GM18858 (cell line): Measurements from ENCODE around the gene CRYBB2.
"Not testable (repeated sequence)": the region's sequence is repeated elsewhere in the genome, so short reads cannot be mapped to it uniquely, and the experiment has no call there.

Experiments
- ATAC-seq: cut with Tn5 transposase; IDR thresholded peaks from one replicate; pipeline ENCODE4 v1.9.1; 2021; ENCODE audit not compliant: unreplicated experiment

Gene CRYBB2

DNA sequence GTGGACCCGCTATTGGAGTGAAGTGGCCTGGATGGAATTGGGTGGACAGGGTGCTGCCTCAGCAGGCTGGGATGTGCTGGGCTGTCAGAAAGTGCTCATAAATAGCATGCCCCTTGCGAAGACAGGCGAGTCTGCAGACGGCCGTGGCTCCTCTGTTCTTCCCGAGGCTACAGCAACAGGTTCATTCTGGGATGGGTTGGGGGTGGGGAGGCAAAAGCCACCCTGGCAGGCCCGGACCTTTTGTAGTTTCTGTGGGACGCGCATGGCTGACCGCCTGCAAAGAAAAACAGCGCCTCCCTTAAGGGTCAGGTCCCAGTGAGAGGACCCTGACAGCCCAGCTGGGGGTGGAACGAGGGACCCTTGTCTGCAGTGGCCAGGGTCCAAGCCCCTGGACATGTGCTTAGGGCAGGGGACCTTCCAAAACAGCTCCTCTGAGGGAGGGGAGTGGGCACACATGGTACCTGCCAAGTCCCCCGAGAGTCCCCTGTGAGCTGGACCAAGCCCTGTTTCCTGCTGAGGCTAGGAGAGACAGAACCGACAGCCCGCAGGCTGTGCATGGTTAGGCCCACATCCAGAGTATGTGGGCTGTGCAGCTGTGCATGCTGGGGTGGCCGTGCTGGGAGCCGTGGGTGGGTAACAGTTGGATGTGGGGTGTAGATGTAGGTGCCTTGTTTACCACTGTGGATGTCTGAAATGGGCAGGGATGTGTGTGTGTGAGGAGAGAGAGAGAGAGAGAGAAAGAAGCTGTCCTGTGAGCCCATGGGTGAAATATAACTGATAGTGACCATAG is 19.5 kb upstream of the CRYBB2 start, which contains the start of gene CRYBB3:
CRYBB3 (plus strand) TSS at position 128 of the 790 bp plus-strand sequence. CDS start 1,539 bp downstream, outside the sequence.
- no peak for ATAC-seq

- ATAC-seq, result no peak
Measured at GRCh38 chr22:25200967-25201366, 18.5 kb upstream of the CRYBB2 start.

DNA sequence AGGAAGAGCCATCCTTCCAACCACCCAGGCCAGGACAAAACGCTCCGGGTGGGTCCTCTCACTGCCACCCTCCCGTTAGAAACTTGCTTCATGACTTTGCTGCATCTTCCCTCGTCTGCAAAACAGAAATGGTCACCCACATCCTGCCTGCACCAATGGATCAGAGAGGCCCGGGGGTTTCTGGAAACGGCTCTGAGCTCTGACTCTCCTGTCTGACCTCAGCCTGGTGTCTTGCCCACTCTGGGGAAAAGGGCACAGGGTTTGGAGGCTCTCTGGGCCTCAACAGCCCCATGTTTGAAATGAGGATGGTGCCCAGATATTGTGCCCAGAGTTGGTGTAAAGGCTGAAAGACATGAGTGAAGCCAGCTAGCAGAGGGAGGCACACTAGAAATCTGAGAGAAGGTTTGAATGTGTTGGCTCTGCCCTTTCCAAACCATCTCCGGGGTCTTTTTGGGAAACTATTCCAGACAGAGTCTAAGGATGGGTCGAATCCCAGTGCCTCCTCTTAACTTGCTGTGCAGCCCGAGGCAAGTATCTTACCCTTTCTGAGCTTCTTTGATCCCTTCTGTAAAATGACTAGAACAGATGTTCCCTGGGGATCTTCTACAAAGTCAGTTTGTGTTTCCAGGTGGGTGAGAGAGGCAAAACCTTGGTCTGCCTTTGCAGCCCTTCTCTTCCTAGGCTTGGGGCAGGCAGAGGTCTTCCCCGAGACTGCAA is 17.7 kb upstream of the CRYBB2 start:
- no peak for ATAC-seq

DNA sequence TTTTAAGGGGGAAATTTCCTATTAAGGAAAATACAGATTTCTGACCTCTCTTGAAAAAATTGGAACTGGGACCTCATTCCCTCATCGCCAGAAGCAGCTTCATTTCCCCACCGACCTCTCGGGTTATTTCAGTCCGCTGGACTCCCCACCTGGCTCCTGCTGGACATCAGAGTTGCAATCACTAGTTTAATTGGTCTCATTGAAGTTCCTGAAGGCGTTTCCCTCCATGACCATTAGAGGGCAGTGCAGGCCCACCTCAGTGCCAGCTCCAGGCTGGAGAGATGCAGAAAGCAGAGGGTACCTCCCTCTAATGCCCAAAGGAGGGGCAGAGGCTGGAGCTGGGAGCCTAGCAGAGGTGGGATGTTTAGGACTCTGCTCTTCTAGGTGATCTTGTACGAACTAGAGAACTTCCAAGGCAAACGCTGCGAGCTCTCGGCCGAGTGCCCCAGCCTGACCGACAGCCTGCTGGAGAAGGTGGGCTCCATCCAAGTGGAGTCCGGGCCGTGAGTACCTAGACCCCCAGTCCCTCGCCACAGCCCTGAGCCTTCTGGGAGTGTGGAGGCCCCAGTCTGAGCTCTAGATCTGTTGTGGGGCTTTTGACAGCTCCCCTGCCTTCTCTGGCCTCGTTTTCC is 17.0 kb upstream of the CRYBB2 start:
- no peak for ATAC-seq

- no peak for ATAC-seq
Measured at GRCh38 chr22:25203082-25203481, 16.4 kb upstream of the CRYBB2 start.

DNA sequence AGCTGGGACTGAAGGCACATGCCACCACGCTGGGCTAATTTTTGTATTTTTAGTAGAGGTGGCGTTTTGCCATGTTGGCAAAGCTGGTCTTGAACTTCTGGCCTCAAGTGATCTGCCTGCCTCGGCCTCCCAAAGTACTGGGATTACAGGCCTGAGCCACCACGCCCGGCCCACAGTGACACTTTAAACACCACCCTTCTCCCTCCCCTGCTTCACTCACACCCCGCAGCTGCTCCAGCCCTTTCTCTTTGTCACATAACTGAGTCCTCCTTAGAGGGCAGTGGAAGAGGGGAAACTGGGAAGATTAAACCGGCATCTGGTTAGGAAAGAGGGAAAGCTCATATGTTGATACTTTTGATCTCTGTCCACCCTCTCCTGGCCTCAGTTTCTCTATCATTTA is 14.9 kb upstream of the CRYBB2 start:
- ATAC-seq, result not testable (repeated sequence)

- no peak for ATAC-seq
Measured at GRCh38 chr22:25205847-25206246, 13.6 kb upstream of the CRYBB2 start.

DNA sequence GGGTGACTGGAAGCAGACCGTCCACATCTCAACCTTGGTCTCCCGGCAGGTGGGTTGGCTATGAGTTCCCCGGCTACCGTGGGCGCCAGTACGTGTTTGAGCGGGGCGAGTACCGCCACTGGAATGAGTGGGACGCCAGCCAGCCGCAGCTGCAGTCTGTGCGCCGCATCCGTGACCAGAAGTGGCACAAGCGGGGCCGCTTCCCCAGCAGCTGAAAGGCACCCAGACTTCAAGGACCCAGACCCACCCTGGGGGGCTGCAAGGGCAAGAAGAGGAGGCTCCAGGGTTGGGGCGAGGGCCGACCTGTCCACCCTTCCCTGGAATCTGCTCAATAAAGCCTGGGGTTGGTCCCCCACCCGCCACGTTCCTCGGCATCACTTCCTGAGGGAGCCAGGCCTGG is 12.4 kb upstream of the CRYBB2 start:
- ATAC-seq, result no peak

GRCh38 chr22:25207553-25208157 is 11.8 kb upstream of the CRYBB2 start:
- no peak for ATAC-seq

GRCh38 chr22:25208328-25208727 is 11.1 kb upstream of the CRYBB2 start:
- ATAC-seq, result no peak

GRCh38 chr22:25208743-25209505 is 10.5 kb upstream of the CRYBB2 start:
- no peak for ATAC-seq

DNA sequence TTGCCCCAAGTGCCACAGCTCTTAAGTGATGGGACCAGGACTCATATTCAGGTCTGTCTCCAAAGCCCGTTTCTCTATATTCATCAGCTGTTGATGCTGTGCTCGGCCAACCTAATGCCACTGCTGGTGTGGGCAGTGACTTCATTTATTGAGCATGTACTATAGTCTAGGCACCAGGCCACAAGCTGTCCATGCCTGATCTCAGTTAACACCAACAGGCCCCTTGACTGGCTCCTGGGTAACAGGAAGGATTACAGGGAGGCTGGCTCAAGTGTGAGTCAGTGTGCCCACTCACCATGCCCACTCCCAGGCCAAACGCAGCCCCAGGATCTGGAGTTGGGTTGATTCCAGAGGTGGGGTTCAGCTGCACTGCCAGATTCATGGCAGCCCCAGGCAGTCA is 8.6 kb upstream of the CRYBB2 start:
- ATAC-seq, result no peak

DNA sequence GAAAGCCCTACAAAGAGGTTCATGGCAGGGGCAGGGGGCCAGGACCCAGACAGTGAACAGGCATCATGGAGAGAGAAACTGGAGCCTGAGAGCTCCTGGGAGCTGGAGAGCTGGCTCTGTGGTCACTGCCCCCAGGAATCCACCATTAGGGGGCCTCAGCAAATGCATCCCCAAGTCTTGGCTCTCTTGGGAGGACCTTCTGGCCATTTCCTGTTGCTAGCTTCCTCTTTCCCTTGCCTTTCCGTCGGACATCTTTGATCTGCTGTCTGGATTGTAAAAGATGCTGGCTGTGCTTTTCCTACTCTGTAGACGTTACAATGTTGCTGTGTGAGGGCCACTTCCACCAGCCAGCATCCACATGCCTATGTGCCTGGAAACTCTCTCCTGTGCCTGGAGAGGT is 7.1 kb upstream of the CRYBB2 start:
- no peak for ATAC-seq

DNA sequence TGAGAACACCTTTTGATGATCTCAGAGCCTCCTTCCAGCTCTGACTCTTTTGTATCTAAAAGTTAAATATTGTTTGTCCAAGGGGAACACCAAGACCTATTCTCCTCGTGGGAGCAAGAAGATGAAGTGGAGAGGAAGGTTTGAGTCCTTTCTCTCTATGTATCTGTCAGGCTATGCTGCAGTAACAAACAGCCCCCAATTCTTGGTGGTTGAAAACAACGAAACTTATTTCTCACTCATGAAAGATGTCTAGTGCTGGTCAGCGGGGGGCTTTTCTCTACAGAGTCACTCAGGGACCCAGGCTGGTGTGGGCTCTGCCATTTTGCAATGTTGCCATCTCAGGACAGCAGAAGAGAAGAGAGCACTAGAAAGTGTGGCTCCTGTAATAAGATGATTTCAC is 6.2 kb upstream of the CRYBB2 start:
- ATAC-seq, result no peak

DNA sequence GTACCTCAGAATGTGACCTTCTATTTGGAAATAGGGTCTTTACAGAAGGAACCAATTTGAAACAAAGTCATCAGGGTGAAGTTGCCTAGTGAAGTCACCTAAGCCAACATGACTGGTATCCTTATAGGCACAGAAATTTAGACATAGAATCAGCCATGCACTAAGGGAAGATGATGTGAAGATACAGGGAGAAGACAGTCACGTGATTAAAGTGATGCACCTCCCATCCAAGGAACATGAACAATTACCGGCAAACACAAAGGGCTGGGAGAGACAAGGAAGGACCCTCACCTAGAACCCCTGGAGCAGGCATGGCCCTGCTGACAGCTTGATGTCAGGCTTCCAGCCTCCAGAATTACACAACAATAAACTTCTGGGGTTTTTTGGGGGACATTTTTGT is 3.2 kb upstream of the CRYBB2 start:
- no peak for ATAC-seq

- ATAC-seq, result no peak
Measured at GRCh38 chr22:25219948-25220442, 556 bp downstream of the CRYBB2 start.

GRCh38 chr22:25221790-25222189 is 2.4 kb downstream of the CRYBB2 start:
- ATAC-seq, result no peak

GRCh38 chr22:25223269-25223850 is 3.9 kb downstream of the CRYBB2 start:
- ATAC-seq, result no peak

DNA sequence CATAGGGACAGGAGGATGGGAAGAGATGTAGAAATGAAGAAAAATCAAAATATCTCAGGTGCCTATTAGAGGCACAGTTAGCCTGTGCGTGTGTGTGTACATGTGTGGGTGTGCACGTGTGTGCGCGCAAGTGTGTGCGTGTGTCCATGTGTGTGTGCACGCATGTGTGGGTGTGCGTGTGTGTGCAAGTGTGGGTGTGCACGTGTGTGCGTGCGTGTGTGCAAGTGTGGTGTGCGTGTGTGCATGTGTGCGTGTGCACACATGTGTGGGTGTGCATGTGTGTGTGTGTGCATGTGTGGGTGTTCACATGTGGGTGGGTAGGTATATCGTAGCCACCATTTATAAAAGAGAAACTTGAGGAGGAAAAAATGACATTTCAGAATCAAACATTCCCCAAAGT is 9.4 kb downstream of the CRYBB2 start:
- no peak for ATAC-seq

GRCh38 chr22:25230760-25231159 is 11.3 kb downstream of the CRYBB2 start:
- not testable (repeated sequence) for ATAC-seq
